ENCODE measurements around the gene SUMO4.

DNA sequence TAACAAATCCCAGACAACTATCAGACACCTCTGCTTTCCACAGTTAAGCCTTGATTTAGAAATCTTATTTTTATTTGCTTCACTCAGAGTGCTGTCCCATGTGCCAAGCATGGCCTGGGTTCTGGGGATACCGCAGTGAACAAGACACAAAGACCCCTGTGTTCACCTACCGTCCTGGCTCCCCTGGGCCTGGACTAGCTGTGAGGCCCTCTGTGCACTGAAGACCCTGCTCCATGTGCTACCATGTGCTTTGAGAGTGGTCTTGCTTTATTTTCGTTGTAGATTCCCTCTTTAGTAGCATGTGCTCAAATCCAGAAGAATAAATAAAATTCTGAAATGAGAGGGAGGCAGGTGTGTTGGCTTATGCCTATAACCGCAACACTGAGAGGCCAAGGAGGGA is 22.5 kb downstream of the SUMO4 start:
- TF ChIP-seq, protein P1, sequence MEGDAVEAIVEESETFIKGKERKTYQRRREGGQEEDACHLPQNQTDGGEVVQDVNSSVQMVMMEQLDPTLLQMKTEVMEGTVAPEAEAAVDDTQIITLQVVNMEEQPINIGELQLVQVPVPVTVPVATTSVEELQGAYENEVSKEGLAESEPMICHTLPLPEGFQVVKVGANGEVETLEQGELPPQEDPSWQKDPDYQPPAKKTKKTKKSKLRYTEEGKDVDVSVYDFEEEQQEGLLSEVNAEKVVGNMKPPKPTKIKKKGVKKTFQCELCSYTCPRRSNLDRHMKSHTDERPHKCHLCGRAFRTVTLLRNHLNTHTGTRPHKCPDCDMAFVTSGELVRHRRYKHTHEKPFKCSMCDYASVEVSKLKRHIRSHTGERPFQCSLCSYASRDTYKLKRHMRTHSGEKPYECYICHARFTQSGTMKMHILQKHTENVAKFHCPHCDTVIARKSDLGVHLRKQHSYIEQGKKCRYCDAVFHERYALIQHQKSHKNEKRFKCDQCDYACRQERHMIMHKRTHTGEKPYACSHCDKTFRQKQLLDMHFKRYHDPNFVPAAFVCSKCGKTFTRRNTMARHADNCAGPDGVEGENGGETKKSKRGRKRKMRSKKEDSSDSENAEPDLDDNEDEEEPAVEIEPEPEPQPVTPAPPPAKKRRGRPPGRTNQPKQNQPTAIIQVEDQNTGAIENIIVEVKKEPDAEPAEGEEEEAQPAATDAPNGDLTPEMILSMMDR (tag by site-specific recombination; IDR thresholded peaks at IDR 0.05), result no peak
- TF ChIP-seq ZNF24 (tag by site-specific recombination; IDR thresholded peaks at IDR 0.05) (no peak), ZNF274 (IDR thresholded peaks at IDR 0.05; ENCODE audit: low read length) (no peak), ZNF274 (tag by site-specific recombination; IDR thresholded peaks at IDR 0.05; ENCODE audit: borderline replicate concordance) (no peak), ZNF792 (tag by site-specific recombination; IDR thresholded peaks at IDR 0.05) (no peak), ZNF157 (tag by site-specific recombination; IDR thresholded peaks at IDR 0.05) (no peak), ZNF530 (tag by site-specific recombination; IDR thresholded peaks at IDR 0.05; ENCODE audit: low read depth) (no peak)
